ENCODE data around the gene WDR54.

GRCh38 chr2:74472945-74473258, 51.4 kb downstream of the WDR54 start:
- TF ChIP-seq CTCF (IDR thresholded peaks at IDR 0.05; ENCODE audit: low read depth, low read length, poor library complexity, severe bottlenecking) (no peak), EZH2phosphoT487 (IDR thresholded peaks at IDR 0.05; ENCODE audit: borderline replicate concordance, low read length) (no peak)
